Hepatocyte (in vitro differentiated cells): ENCODE results near the gene IER3. TPM values are rescaled to one million over a fixed set of nuclear protein-coding genes. Genes with fewer than 3 reads are reported as not detected.

ENCODE experiments used
- DNase-seq: peaks from one replicate; pipeline ENCODE4 v3.0.0-alpha.2; 2016; ENCODE audit warnings: low spot score
- H2AFZ ChIP-seq: fragments of 200-600 bp; sonication (generic); 2 replicates; pipeline ENCODE4 v1.6.0; 2016; ENCODE audit warnings: antibody characterized with exemption, mild to moderate bottlenecking
- H3K27ac ChIP-seq: fragments of 200-600 bp; sonication (generic); 2 replicates; pipeline ENCODE4 v1.5.1; 2016; ENCODE audit warnings: mild to moderate bottlenecking
- H3K27me3 ChIP-seq: fragments of 200-600 bp; sonication (generic); 2 replicates; pipeline ENCODE4 v1.6.1; 2016
- H3K36me3 ChIP-seq: fragments of 200-600 bp; sonication (generic); replicated peaks from 2 replicates; pipeline ENCODE4 v1.5.1; 2016; ENCODE audit warnings: low read depth; ENCODE audit not compliant: insufficient read depth
- H3K4me1 ChIP-seq: fragments of 200-600 bp; sonication (generic); 2 replicates; pipeline ENCODE4 v1.5.1; 2016; ENCODE audit warnings: mild to moderate bottlenecking, moderate library complexity; ENCODE audit not compliant: insufficient read depth
- H3K4me2 ChIP-seq: fragments of 200-600 bp; sonication (generic); 2 replicates; pipeline ENCODE4 v1.6.0; 2016
- H3K4me3 ChIP-seq: fragments of 200-600 bp; sonication (generic); 2 replicates; pipeline ENCODE4 v1.5.1; 2016; ENCODE audit warnings: mild to moderate bottlenecking
- H3K79me2 ChIP-seq: fragments of 200-600 bp; sonication (generic); 2 replicates; pipeline ENCODE4 v1.6.0; 2017; ENCODE audit warnings: mild to moderate bottlenecking
- H3K9me2 ChIP-seq: fragments of 200-600 bp; sonication (generic); replicated peaks from 2 replicates; pipeline ENCODE4 v1.6.0; 2017; ENCODE audit warnings: mild to moderate bottlenecking; ENCODE audit not compliant: insufficient read depth
- H3K9me3 ChIP-seq: fragments of 200-600 bp; sonication (generic); 2 replicates; pipeline ENCODE4 v1.5.1; 2016; ENCODE audit warnings: low read depth, mild to moderate bottlenecking
- H4K20me1 ChIP-seq: fragments of 200-600 bp; sonication (generic); 2 replicates; pipeline ENCODE4 v1.6.0; 2016; ENCODE audit warnings: mild to moderate bottlenecking; ENCODE audit not compliant: insufficient read depth, poor library complexity, severe bottlenecking
- EZH2 ChIP-seq: fragments of 200-600 bp; sonication (generic); IDR thresholded peaks from 2 replicates; pipeline ENCODE4 v1.6.1; 2016; ENCODE audit warnings: antibody characterized with exemption, mild to moderate bottlenecking, borderline replicate concordance
- EZH2phosphoT487 ChIP-seq: fragments of 200-600 bp; sonication (generic); IDR thresholded peaks from one replicate; pipeline ENCODE4 v1.6.1; 2018; ENCODE audit warnings: antibody characterized with exemption, mild to moderate bottlenecking, low read depth, moderate library complexity; ENCODE audit not compliant: unreplicated experiment, severe bottlenecking
- WGBS: methylation state at CpG from one replicate; pipeline ENCODE4 v1.1.6; 2016; ENCODE audit warnings: low lambda C conversion rate; ENCODE audit errors: missing lambda C conversion rate; 5-methylcytosine and 5-hydroxymethylcytosine counted together
- polyA plus RNA-seq: library from polyadenylated mRNA; unstranded; fragments of >200 nt; fragmentation: Nextera tagmentation; extraction: Ambion mirVana; gene quantifications from 2 replicates; pipeline ENCODE4 v1.2.1, GENCODE V29; 2016
- total RNA-seq: library from RNA; depleted of rRNA; stranded (reverse); fragments of >200 nt; gene quantifications from 2 replicates; pipeline ENCODE4 v1.2.3, GENCODE V29; 2014
- TF ChIP-seq, protein P1 (sequence below): fragments of 200-600 bp; sonication (generic); IDR thresholded peaks from 2 replicates; pipeline ENCODE4 v1.5.1; 2016; ENCODE audit warnings: antibody characterized with exemption, mild to moderate bottlenecking; ENCODE audit not compliant: poor library complexity

The IER3 gene
- total and polyA plus RNA-seq, 2 experiments from 2014 or later: 159 to 193 TPM

DNA sequence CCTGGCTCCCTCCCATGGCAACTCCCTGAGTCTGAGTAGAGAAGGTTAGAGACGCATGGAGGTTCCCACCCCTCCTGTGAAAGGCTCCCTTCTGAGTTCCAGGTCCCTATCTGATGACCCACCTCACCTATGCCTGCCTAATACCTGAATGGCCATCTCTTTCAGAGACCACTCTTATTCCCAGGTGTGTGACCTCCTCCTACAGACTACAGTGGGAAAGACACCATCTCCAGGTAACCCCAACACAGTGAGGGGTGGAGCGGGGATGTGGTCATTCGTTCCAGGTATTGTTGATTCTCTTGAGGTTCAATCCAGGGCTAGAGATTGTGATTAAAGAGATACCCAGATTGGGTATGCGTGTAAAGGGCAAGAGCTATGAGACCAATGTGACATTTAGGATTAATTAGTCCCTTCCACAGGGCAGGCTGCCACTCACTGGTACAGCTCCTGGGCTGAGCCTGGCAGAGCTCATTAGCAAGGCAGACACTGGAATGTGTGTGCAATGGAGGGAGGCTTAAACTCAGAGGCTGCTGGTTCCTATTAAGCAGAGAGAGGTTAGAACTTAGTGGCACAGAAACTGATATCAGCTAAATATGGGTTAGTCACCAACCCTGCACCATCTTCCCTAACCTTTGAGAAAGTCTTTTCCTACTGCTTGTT is 46.5 kb upstream of the IER3 start:
- no peak overlapping the region for H2AFZ ChIP-seq
- H3K9me2 ChIP-seq: no peaks in the 10 kb centered on the region
- H3K27me3 ChIP-seq: no peaks in the 10 kb centered on the region
- no peak for DNase-seq
- H3K4me3 ChIP-seq: no peak overlapping the region
- no peak overlapping the region for H3K27ac ChIP-seq
- no peaks in the 10 kb centered on the region for H4K20me1 ChIP-seq
- H3K4me2 ChIP-seq: no peak overlapping the region
- 84% methylated on average over 4 of the region's 4 CpGs for WGBS
- H3K36me3 ChIP-seq: no peaks in the 10 kb centered on the region
- H3K79me2 ChIP-seq: no peaks in the 10 kb centered on the region
- peaks cover 3% of the 10 kb centered on the region for H3K4me1 ChIP-seq
- TF ChIP-seq EZH2phosphoT487: no peak
- TF ChIP-seq, protein P1, sequence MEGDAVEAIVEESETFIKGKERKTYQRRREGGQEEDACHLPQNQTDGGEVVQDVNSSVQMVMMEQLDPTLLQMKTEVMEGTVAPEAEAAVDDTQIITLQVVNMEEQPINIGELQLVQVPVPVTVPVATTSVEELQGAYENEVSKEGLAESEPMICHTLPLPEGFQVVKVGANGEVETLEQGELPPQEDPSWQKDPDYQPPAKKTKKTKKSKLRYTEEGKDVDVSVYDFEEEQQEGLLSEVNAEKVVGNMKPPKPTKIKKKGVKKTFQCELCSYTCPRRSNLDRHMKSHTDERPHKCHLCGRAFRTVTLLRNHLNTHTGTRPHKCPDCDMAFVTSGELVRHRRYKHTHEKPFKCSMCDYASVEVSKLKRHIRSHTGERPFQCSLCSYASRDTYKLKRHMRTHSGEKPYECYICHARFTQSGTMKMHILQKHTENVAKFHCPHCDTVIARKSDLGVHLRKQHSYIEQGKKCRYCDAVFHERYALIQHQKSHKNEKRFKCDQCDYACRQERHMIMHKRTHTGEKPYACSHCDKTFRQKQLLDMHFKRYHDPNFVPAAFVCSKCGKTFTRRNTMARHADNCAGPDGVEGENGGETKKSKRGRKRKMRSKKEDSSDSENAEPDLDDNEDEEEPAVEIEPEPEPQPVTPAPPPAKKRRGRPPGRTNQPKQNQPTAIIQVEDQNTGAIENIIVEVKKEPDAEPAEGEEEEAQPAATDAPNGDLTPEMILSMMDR: no peak
- TF ChIP-seq EZH2: no peak
- H3K9me3 ChIP-seq: no peaks in the 10 kb centered on the region

DNA sequence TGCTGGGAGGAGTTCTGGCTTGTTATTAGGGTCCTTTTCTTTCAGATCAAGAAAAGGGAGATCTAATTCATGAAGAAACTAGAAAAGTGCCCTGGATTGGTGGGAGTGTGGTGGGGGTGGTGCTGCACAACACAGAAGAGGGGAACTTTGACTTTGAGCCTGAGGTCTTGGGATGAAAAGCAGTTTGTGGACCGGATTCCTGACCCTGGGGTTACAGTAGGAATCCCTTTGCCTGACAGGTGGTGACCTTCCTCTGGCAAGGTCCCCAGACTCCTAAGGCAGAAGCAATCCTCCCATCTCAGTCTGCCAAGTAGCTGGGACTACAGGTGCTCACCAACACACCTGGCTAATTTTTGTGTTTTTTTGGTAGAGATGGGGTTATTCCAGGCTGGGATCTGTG is 45.3 kb upstream of the IER3 start:
- WGBS: 15% methylated on average over 1 of the region's 1 CpG

DNA sequence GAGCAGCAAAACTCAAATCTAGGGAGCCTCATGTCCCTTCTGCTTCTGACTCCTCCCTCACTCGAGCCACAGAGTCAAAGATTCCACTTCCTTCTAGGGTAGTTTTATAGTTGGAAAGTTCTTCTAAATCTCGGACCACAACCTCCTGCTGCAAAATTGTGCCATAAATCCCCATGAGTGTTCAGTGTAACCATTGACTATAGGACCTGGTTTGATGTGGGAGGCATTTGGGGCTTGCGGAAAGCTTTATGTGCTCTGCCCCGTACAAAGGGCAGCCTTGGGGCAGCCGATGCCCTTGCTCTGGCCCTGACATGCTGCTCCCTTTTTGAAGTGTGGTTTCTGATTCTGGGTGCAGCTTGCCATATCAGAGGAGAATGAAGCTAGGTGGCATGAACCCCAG is 43.6 kb upstream of the IER3 start:
- H3K36me3 ChIP-seq: no peaks in the 10 kb centered on the region
- DNase-seq: no peak
- no peaks in the 10 kb centered on the region for H3K9me3 ChIP-seq
- no peaks in the 10 kb centered on the region for H3K27me3 ChIP-seq
- 78% methylated on average over 5 of the region's 5 CpGs for WGBS
- H3K27ac ChIP-seq: no peak overlapping the region
- no peaks in the 10 kb centered on the region for H3K9me2 ChIP-seq
- H3K4me2 ChIP-seq: no peak overlapping the region
- H3K79me2 ChIP-seq: no peaks in the 10 kb centered on the region
- no peak overlapping the region for H2AFZ ChIP-seq
- H4K20me1 ChIP-seq: no peaks in the 10 kb centered on the region
- H3K4me1 ChIP-seq: peaks cover 2% of the 10 kb centered on the region
- TF ChIP-seq, protein P1: no peak
- TF ChIP-seq EZH2phosphoT487 (no peak), EZH2 (no peak)
- no peak overlapping the region for H3K4me3 ChIP-seq

More for the DNA sequence above, 45.3 kb upstream of the IER3 start:
- no peaks in the 10 kb centered on the region for H3K79me2 ChIP-seq
- no peaks in the 10 kb centered on the region for H3K36me3 ChIP-seq
- H3K4me3 ChIP-seq: no peak overlapping the region
- H3K27me3 ChIP-seq: no peaks in the 10 kb centered on the region
- no peak overlapping the region for H3K27ac ChIP-seq
- DNase-seq: no peak
- no peak overlapping the region for H3K4me2 ChIP-seq
- H3K9me3 ChIP-seq: no peaks in the 10 kb centered on the region
- no peaks in the 10 kb centered on the region for H3K9me2 ChIP-seq
- H3K4me1 ChIP-seq: peaks cover 3% of the 10 kb centered on the region
- TF ChIP-seq EZH2 (no peak), EZH2phosphoT487 (no peak)
- TF ChIP-seq, protein P1: no peak
- H2AFZ ChIP-seq: no peak overlapping the region
- no peaks in the 10 kb centered on the region for H4K20me1 ChIP-seq
